Breast epithelium (tissue), 4 donors: ENCODE data around the gene PTGFRN. TPM values are rescaled to one million over a fixed set of nuclear protein-coding genes. Genes with fewer than 3 reads are reported as not detected.

Source experiments
- DNase-seq, 2 donors: peaks; one replicate each; pipeline ENCODE4 v3.0.0-alpha.2; 2019; ENCODE audit warnings: low spot score in 2 of 2
- H3K27ac ChIP-seq, 2 donors: fragments of 200-600 bp; sonication (generic) in 1 of 2; one replicate each; pipeline ENCODE4 v1.5.1; 2016 to 2019; ENCODE audit warnings: mild to moderate bottlenecking in 1 of 2
- H3K27me3 ChIP-seq, 2 donors: fragments of 200-600 bp; sonication (generic) in 1 of 2; one replicate each; pipeline versions ENCODE4 v1.5.1 to v1.6.0; 2017 to 2019; ENCODE audit warnings: control low read depth in 1 of 2, mild to moderate bottlenecking in 1 of 2
- H3K36me3 ChIP-seq: fragments of 200-600 bp; one replicate; pipeline ENCODE4 v1.5.1; 2019
- H3K4me1 ChIP-seq, 2 donors: fragments of 200-600 bp; sonication (generic); one replicate each; pipeline ENCODE4 v1.5.1; 2016 to 2019; ENCODE audit warnings: control low read depth in 1 of 2
- H3K4me3 ChIP-seq, 3 donors: fragments of 200-600 bp; sonication (generic); 1 replicate in 2 of 3; 2 replicates in 1 of 3; pipeline ENCODE4 v1.5.1; 2016 to 2019; ENCODE audit warnings: mild to moderate bottlenecking in 3 of 3, moderate library complexity in 2 of 3
- H3K9me3 ChIP-seq, 2 donors: fragments of 200-600 bp; sonication (generic) in 1 of 2; one replicate each; pipeline ENCODE4 v1.5.1; 2016 to 2019; ENCODE audit warnings: control low read depth in 1 of 2
- POLR2A ChIP-seq: fragments of 450-650 bp; IDR thresholded peaks from one replicate; pipeline ENCODE4 v1.6.1; 2016; ENCODE audit warnings: antibody characterized with exemption, mild to moderate bottlenecking, moderate library complexity
- POLR2AphosphoS5 ChIP-seq, 3 donors: sonication (generic); formaldehyde crosslinking; IDR thresholded peaks; one replicate each; pipeline ENCODE4 v1.6.1; 2017; ENCODE audit warnings: antibody characterized with exemption in 3 of 3
- intact Hi-C: fragments of 100-400 bp; cut with DNase I; formaldehyde crosslinking; loops from one replicate; pipeline ENCODE4 v1.15.1; 2023; ENCODE audit warnings: low total_unique reads
- total RNA-seq, 3 donors: library from RNA; depleted of rRNA; stranded (reverse); fragments of >200 nt; gene quantifications; one replicate each; pipeline ENCODE4 v1.1.0, GENCODE V29; 2016
- TF ChIP-seq, protein P1 (sequence below), 3 donors: fragments of 450-650 bp; IDR thresholded peaks; one replicate each; pipeline ENCODE4 v1.5.1; 2016 to 2017; ENCODE audit warnings: antibody characterized with exemption in 3 of 3, mild to moderate bottlenecking in 3 of 3, moderate library complexity in 3 of 3

PTGFRN gene
- total RNA-seq, 3 donors from 2014 or later = 10.6 to 30.8 (median 24.3) TPM

DNA sequence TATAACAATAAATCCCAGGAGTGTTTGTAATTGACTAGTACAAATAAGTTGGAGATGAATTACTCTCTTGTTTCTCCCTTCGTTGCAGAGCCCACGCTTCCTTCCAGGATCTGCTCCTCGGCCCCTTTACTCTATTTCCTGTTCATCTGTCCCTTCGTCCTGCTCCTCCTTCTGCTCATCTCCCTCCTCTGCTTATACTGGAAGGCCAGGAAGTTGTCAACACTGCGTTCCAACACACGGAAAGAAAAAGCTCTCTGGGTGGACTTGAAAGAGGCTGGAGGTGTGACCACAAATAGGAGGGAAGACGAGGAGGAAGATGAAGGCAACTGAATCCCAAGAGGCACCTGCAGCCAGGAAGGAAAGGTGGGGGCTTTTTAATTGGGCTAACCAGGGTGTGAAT lies 124.1 kb downstream of the PTGFRN start:
- no peaks in the 10 kb centered on the region for H3K4me1 ChIP-seq
- H3K4me3 ChIP-seq = no peak overlapping the region
- no peak for DNase-seq
- H3K27me3 ChIP-seq = no peaks in the 10 kb centered on the region
- TF ChIP-seq POLR2A (no peak), POLR2AphosphoS5 (IDR thresholded peaks at IDR 0.05) (no peak)
- TF ChIP-seq, protein P1, sequence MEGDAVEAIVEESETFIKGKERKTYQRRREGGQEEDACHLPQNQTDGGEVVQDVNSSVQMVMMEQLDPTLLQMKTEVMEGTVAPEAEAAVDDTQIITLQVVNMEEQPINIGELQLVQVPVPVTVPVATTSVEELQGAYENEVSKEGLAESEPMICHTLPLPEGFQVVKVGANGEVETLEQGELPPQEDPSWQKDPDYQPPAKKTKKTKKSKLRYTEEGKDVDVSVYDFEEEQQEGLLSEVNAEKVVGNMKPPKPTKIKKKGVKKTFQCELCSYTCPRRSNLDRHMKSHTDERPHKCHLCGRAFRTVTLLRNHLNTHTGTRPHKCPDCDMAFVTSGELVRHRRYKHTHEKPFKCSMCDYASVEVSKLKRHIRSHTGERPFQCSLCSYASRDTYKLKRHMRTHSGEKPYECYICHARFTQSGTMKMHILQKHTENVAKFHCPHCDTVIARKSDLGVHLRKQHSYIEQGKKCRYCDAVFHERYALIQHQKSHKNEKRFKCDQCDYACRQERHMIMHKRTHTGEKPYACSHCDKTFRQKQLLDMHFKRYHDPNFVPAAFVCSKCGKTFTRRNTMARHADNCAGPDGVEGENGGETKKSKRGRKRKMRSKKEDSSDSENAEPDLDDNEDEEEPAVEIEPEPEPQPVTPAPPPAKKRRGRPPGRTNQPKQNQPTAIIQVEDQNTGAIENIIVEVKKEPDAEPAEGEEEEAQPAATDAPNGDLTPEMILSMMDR (IDR thresholded peaks at IDR 0.05) = no peak
- intact Hi-C loops = no loop called here
- H3K9me3 ChIP-seq = no peaks in the 10 kb centered on the region
- H3K36me3 ChIP-seq = no peaks in the 10 kb centered on the region
- H3K27ac ChIP-seq = peak overlapping the region; percentile 28 to 45

GRCh38 chr1:117034791-117035290 lies 125.1 kb downstream of the PTGFRN start:
- no peak for TF ChIP-seq POLR2A
- TF ChIP-seq, protein P1 (IDR thresholded peaks at IDR 0.05) = no peak
- no peak for TF ChIP-seq POLR2AphosphoS5 (IDR thresholded peaks at IDR 0.05)
- Histone ChIP-seq H3K27me3 (no peaks in the 10 kb centered on the region), H3K4me3 (no peak overlapping the region), H3K27ac (no peak overlapping the region), H3K36me3 (no peaks in the 10 kb centered on the region), H3K4me1 (no peaks in the 10 kb centered on the region), H3K9me3 (no peaks in the 10 kb centered on the region)
- DNase-seq = no peak
- intact Hi-C loops = no loop called here

DNA sequence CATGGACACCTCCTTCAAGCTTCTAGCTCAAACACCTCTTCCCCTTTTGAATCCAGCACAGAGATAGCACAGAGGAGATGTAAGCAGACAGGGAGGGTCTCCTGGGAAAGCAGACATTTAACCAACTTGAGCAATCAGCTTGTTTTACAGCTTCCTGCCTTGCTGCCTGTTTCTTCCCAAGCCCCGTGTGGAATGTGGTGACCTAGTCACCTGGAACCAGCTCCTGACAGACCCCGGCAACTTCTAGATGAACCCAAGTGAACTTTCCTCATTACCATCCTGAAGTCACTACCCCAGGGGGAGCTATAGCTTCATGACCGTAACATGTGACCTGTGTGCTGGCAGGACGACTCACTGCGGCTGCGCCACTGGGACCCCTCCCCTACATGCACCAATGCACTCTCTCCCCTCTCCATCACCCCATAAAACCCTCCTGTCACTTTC lies 126.3 kb downstream of the PTGFRN start:
- TF ChIP-seq, protein P1 (IDR thresholded peaks at IDR 0.05) = no peak
- no peak for TF ChIP-seq POLR2A
- no peak for TF ChIP-seq POLR2AphosphoS5 (IDR thresholded peaks at IDR 0.05)
- H3K27ac ChIP-seq = no peak overlapping the region
- no peaks in the 10 kb centered on the region for H3K36me3 ChIP-seq
- intact Hi-C loops = no loop called here
- H3K4me3 ChIP-seq = no peak overlapping the region
- no peaks in the 10 kb centered on the region for H3K27me3 ChIP-seq
- no peak for DNase-seq
- no peaks in the 10 kb centered on the region for H3K4me1 ChIP-seq
- H3K9me3 ChIP-seq = no peaks in the 10 kb centered on the region

DNA sequence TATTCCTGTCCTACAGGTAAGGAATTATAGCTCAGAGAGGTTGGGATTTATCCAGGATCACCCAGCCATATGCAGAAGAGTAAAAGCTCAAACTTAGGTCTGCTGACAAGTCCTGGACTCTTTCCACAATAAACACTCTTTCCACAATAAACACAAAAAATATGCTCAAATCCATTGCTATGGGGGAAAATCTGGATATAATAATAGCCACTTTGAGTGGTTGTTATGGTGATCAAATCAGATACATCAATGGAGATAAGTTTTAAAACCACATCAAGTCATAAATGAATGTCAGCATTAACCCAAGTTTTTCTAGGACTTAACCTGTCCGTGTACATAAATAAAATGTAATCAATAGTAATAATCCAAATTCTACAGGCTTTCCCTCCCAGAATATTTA lies 128.1 kb downstream of the PTGFRN start:
- Histone ChIP-seq H3K4me3 (no peak overlapping the region), H3K9me3 (no peaks in the 10 kb centered on the region), H3K27ac (no peak overlapping the region), H3K27me3 (no peaks in the 10 kb centered on the region), H3K36me3 (no peaks in the 10 kb centered on the region), H3K4me1 (no peaks in the 10 kb centered on the region)
- TF ChIP-seq POLR2A (no peak), POLR2AphosphoS5 (IDR thresholded peaks at IDR 0.05) (no peak)
- TF ChIP-seq, protein P1 (IDR thresholded peaks at IDR 0.05) = no peak
- intact Hi-C loops = no loop called here
- DNase-seq = no peak

DNA sequence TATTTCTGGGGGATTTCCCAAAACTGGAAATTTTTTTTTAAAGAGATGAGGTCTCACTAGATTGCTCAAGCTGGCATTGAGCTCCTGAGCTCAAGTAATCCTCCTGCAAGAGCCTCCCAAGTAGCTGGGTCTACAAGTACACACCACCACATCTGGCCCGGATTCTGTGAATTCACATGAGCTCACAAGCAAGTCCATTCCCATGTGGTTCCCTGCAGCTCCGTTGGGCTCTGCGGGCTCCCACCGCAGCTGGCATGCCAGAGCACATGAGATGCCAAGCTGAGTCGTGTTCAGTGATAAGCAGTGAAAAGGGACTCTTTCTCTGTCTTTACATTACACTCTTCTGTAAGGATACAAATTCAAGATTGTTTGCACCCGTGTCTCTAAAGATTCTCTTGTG lies 128.5 kb downstream of the PTGFRN start:
- Histone ChIP-seq H3K36me3 (no peaks in the 10 kb centered on the region), H3K4me1 (no peaks in the 10 kb centered on the region), H3K27me3 (no peaks in the 10 kb centered on the region), H3K9me3 (no peaks in the 10 kb centered on the region), H3K4me3 (no peak overlapping the region), H3K27ac (no peak overlapping the region)
- TF ChIP-seq POLR2A = no peak
- TF ChIP-seq, protein P1 (IDR thresholded peaks at IDR 0.05) = no peak
- no peak for DNase-seq
- intact Hi-C loops = no loop called here

Other genes starting within 250 kb of the PTGFRN start
- 10 to 100 TPM in 2 of 3 donors, 1 to 10 TPM in 1; 1.1 to 21.6 (median 19.6) TPM for gene IGSF3, start 242.2 kb upstream of the PTGFRN start, total RNA-seq
- 1 to 10 TPM; 1.4 to 3.9 (median 3.5) TPM for gene CD2, start 155.5 kb upstream of the PTGFRN start, total RNA-seq
- gene CD101, start 91.8 kb downstream of the PTGFRN start, total RNA-seq = 1 to 10 TPM in 1 of 3 donors, under 1 TPM in 2; 0.32 to 3.9 (median 0.73) TPM
- gene TTF2, start 150.4 kb downstream of the PTGFRN start, total RNA-seq = 10 to 100 TPM; 15.5 to 24.7 (median 24.6) TPM
- 1 to 10 TPM; 1.1 to 8.2 (median 6.6) TPM for gene TRIM45, start 211.8 kb downstream of the PTGFRN start, total RNA-seq